ENCODE results near the gene CALHM3.
A peak's percentile ranks its signal among the peaks of the same experiment; 100 is the strongest.
"Not testable (repeated sequence)": the region's sequence is repeated elsewhere in the genome, so short reads cannot be mapped to it uniquely, and the experiment has no call there.

Gene CALHM3

GRCh38 chr10:103479135-103479534 lies at the start of gene CALHM3:
Gene CALHM3, minus strand, starts transcription at chr10:103479240. Its CDS starts 208 bp downstream, at chr10:103479032.
- no peak for DNase-seq (ENCODE audit: low read depth)

GRCh38 chr10:103528549-103528948 lies 49.5 kb upstream of the CALHM3 start:
- no peak for DNase-seq (ENCODE audit: low read depth)

- not testable (repeated sequence) for DNase-seq (ENCODE audit: low read depth)
Observed at GRCh38 chr10:103527476-103527875, 48.4 kb upstream of the CALHM3 start.

GRCh38 chr10:103525901-103526300 lies 46.9 kb upstream of the CALHM3 start:
- no peak for DNase-seq (ENCODE audit: low read depth)

GRCh38 chr10:103523683-103524082 lies 44.6 kb upstream of the CALHM3 start:
- no peak for DNase-seq (ENCODE audit: low read depth)

GRCh38 chr10:103522006-103522405 lies 43.0 kb upstream of the CALHM3 start:
- not testable (repeated sequence) for DNase-seq (ENCODE audit: low read depth)

- DNase-seq (ENCODE audit: low read depth): no peak
Observed at GRCh38 chr10:103519798-103520197, 40.8 kb upstream of the CALHM3 start.

- no peak for DNase-seq (ENCODE audit: low read depth)
Observed at GRCh38 chr10:103517234-103518085, 38.4 kb upstream of the CALHM3 start.

- no peak for DNase-seq (ENCODE audit: low read depth)
Observed at GRCh38 chr10:103514244-103514643, 35.2 kb upstream of the CALHM3 start.

- no peak for DNase-seq (ENCODE audit: low read depth)
Observed at GRCh38 chr10:103513380-103514060, 34.5 kb upstream of the CALHM3 start.

- no peak for DNase-seq (ENCODE audit: low read depth)
Observed at GRCh38 chr10:103512591-103513379, 33.7 kb upstream of the CALHM3 start.

- no peak for DNase-seq (ENCODE audit: low read depth)
Observed at GRCh38 chr10:103512166-103512565, 33.1 kb upstream of the CALHM3 start.

GRCh38 chr10:103510791-103511752 lies 32.0 kb upstream of the CALHM3 start:
- no peak for DNase-seq (ENCODE audit: low read depth)

GRCh38 chr10:103510046-103510685 lies 31.1 kb upstream of the CALHM3 start:
- DNase-seq (ENCODE audit: low read depth): no peak

- DNase-seq (ENCODE audit: low read depth): no peak
Observed at GRCh38 chr10:103507235-103508191, 28.5 kb upstream of the CALHM3 start.

GRCh38 chr10:103506061-103506460 lies 27.0 kb upstream of the CALHM3 start:
- DNase-seq (ENCODE audit: low read depth): no peak

- peak; percentile 16 for DNase-seq (ENCODE audit: low read depth)
Observed at GRCh38 chr10:103504181-103504783, 25.2 kb upstream of the CALHM3 start.

GRCh38 chr10:103503777-103504176 lies 24.7 kb upstream of the CALHM3 start:
- DNase-seq (ENCODE audit: low read depth): not testable (repeated sequence)
